ENCODE measurements around the gene KLHL40.
A peak's percentile ranks its signal among the peaks of the same experiment; 100 is the strongest.
"Not testable (repeated sequence)": the region's sequence is repeated elsewhere in the genome, so short reads cannot be mapped to it uniquely, and the experiment has no call there.

The KLHL40 gene

GRCh38 chr3:42722442-42722841 lies 37.1 kb downstream of the KLHL40 start:
- not testable (repeated sequence) for DNase-seq (ENCODE audit: low spot score)

GRCh38 chr3:42723219-42723618 lies 37.9 kb downstream of the KLHL40 start:
- DNase-seq (ENCODE audit: low spot score), result no peak

DNA sequence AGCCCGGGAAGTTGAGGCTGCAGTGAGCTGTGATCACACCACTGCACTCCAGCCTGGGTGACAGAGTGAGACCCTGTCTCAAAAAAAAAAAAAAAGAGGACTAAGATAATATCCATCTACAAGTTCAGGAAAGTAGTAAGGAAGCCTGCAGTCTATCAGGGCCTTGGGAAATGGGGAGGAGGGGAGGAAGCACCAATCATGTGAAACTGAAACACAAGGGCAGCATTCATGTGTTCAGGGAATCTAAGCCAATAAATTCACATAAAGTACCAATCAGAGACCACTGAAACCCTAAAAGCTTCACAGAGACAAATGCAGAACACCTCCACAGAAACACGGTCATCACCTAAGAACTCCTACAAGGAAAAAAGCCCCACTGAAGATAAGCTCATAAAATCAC lies 40.1 kb downstream of the KLHL40 start:
- DNase-seq (ENCODE audit: low spot score), result no peak

GRCh38 chr3:42728056-42728455 lies 42.7 kb downstream of the KLHL40 start:
- DNase-seq (ENCODE audit: low spot score), result no peak

- no peak for DNase-seq (ENCODE audit: low spot score)
Measured at GRCh38 chr3:42728668-42729364, 43.5 kb downstream of the KLHL40 start.

GRCh38 chr3:42729404-42730145 lies 44.2 kb downstream of the KLHL40 start:
- DNase-seq (ENCODE audit: low spot score), result no peak

DNA sequence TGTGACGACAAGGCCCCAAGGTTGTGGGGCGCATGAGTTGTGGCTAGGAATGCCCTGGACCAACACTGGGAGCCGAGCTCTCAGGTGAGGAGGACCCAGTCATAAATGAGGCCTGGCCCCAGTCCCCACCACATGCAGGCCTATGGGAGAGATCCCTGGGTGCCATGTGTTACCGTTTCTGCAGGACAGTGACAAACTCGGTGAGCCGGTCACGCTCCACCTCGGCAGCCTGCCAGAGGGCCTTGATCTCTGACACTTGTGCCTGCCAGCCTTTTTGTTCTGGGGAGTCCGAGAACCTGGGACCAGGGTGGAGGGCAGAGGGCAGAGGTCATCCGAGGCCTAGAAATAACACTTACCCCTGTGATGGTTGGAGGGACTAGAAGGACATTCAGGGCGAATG lies 45.0 kb downstream of the KLHL40 start:
- no peak for DNase-seq (ENCODE audit: low spot score)

DNA sequence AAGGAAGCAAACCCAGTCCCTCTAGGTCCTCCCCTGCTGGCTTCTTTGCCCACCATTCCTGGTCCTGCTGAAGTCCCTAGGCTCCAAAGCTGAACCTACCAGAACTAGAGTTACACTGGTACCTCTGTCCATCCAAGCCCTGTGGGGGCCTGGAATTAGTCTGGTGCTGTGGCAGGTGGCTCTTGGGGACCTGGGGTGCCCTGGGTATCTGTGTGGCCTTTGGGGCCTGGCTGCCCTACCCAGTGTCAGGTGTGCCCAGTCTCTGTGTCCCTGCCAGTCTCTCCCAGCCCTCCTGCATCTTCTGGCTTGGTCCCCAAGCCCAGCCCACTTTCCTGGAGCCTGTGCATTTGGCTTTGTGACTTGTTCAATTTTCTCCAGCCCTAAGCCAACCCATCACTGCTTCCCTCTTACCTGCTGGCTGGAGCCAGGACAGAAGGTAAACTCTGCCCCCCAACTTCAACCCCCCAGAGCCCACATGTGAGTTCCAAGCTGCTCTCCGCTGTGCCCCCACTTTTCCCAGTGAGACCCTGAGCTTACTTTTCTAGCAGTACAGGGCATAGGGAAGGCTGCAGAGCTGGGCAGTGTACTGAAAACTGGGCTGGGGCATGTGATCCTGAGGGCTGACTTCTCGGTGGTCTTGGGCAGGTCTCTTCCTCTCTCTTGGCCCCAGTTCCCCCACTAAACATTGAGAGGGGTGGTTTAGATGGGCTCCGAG lies 45.5 kb downstream of the KLHL40 start:
- DNase-seq (ENCODE audit: low spot score), result no peak

GRCh38 chr3:42731476-42732195 lies 46.3 kb downstream of the KLHL40 start:
- DNase-seq (ENCODE audit: low spot score), result no peak

GRCh38 chr3:42732196-42732828 lies 47.0 kb downstream of the KLHL40 start:
- DNase-seq (ENCODE audit: low spot score), result peak; percentile 26

DNA sequence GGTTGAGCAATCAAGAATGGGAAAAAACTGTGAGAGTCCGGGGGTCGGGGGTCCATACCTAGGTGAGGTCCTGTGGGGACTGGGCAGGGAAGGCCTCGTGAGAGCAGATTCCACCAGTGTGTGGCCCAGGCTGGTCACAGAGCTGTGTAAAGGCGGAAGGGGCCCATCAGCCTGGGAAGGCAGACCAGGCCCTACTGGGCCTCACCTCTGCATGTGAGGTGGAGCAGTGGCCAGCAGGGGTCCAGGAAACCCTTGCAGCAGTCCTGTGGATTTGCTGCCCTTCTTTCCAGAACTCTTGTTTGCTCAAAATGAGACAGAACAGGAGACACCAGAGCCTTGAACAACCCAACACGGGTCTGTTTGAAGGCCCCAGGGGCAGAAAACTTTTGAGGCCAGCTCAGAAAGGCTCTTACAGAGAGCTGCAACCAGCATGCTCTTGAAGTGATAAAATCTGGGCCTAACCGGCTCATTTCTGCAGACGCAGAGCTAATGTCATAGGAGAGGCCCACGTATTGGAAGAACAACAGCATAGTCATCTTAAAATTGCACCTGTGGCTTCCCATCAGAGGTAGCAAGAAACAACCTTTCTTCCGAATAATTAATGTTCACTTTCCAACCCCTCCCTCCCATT lies 47.6 kb downstream of the KLHL40 start:
- DNase-seq (ENCODE audit: low spot score), result no peak

DNA sequence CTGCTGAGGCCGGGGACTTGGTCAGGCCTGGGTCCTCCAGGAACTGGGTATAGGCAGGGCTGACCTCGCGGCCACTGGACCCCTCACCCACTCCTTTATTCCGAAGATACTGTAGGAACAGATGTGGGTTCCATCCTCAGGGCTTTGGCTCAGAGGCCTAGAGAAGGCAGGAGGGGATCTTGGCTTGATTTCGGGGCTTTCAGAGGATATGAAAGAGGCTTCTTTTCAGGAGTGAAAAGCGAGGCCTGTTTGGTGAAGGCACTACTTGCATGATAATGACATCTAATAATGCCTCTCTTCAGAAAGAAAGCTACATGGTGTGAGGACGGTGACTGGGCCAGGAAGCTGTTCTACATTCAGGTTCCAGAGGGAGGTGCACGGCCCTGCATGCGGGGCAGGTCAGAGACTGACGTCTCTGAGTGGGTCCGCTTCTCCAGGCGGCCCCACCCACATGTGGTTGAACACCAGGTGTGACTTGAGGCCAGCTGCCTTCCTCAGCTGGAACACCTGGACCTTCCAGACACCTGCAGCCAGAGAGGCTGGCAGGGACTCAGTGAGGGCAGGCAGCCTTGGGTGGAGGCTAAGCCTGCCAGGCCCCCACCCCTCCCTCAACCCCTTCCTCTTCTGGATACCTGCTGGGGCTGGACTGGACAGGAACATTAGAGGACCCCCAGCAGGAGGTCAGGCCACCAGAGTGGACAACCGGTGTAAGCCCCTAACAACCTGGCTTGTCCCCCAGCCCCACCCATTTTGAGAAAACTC lies 48.3 kb downstream of the KLHL40 start:
- no peak for DNase-seq (ENCODE audit: low spot score)

DNA sequence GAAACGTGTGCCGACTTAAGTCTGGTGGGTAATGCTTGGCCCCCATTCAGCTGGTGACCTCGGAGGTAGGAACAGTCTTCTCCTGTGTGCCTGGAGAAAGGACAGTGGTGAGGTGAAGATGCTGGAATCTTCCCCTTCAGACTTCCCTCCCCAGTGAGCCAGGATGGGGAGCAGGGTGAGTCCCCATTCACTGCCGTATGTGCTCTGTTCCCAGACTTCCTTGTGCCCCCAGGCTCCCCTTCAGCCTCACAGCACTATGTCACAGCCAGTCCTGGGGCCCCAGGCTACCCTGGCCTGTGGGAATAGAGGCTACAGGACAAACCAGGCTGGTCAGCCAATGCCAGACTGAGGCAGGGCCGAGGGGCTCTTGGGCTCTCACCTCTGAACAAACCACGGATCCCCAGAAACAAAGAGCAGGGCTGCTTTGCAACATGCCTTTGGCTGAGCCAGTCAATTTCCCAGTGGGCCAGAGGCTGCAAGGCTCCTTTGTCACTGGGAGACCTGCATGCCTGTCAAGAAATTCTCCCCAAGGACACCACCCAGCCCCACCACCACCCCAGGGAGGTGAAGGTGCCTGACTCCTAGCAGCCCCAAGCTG lies 49.0 kb downstream of the KLHL40 start:
- no peak for DNase-seq (ENCODE audit: low spot score)

GRCh38 chr3:42735019-42735418 lies 49.7 kb downstream of the KLHL40 start:
- no peak for DNase-seq (ENCODE audit: low spot score)

DNA sequence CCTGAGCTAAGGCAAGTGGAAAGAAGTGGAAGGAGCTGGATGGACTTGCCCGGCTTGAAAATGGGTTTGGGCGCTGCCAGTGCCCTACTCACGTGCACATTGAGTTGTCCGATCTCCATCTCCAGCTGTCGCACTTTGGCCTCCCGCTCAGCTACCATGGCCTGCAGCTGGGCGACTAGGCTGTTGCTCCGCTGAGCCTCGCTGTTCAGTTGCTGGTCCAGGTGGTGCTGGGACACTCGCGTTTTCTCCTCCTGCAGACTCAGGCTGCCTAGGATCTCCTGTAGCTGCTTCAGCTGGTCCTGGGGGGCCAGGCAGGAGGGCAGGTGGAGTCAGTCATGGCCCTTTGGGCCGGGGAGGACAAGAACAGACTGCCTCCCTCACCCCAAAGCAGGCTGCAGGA lies 50.3 kb downstream of the KLHL40 start:
- no peak for DNase-seq (ENCODE audit: low spot score)

DNA sequence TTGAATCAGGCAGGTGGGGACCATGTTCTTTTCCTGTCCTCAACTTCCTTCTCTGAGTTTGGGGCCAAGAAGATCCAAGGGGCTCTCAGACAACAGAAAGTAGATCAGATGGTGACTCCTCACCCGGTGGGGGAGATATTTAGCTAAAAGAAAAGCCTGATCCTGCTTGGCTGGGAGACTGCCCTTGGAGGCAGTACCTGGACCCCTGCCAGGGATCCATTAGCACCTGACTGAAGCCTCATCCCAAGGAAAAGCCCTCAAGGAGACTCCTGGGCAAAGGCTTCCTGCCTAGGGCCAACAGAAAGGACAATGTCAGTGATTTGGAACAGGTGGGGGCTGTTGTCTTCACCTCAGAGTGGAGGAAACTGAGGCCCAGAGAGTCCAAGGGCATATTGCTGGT lies 50.7 kb downstream of the KLHL40 start:
- DNase-seq (ENCODE audit: low spot score), result no peak

DNA sequence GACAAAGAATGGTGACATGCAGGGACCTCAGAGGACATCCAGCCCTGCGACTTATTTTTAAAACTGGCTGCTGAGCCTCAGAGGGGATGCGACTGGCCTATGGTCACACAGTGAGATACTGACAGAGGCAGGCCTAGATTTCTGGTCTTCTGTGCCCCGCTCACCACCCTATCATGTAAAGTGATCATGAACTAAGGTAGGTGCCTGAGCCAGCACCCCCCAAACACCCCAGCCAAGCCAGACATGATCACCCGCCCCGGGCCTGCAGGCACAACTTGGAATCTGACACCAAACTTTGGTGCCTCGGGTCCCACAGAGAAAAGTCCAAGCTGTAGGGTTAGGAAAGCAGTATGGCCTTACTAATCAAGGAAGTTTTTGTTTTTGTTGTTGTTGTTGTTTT lies 51.2 kb downstream of the KLHL40 start:
- no peak for DNase-seq (ENCODE audit: low spot score)

- no peak for DNase-seq (ENCODE audit: low spot score)
Measured at GRCh38 chr3:42739401-42740158, 54.2 kb downstream of the KLHL40 start.

GRCh38 chr3:42741796-42742195 lies 56.5 kb downstream of the KLHL40 start:
- no peak for DNase-seq (ENCODE audit: low spot score)
